GM12875 (cell line): ENCODE data around the gene ARMH1.

ENCODE experiments used
- H3K4me3 ChIP-seq: one replicate; pipeline ENCODE4 v1.5.1; 2011; ENCODE audit warnings: low read depth, low read length, control low read depth
- TF ChIP-seq, protein P1 (sequence below): IDR thresholded peaks from 2 replicates; pipeline ENCODE4 v1.5.1; 2011; ENCODE audit warnings: low read depth, mild to moderate bottlenecking, control low read depth, inconsistent platforms, low read length, moderate library complexity, borderline replicate concordance; ENCODE audit not compliant: insufficient read depth

The ARMH1 gene

DNA sequence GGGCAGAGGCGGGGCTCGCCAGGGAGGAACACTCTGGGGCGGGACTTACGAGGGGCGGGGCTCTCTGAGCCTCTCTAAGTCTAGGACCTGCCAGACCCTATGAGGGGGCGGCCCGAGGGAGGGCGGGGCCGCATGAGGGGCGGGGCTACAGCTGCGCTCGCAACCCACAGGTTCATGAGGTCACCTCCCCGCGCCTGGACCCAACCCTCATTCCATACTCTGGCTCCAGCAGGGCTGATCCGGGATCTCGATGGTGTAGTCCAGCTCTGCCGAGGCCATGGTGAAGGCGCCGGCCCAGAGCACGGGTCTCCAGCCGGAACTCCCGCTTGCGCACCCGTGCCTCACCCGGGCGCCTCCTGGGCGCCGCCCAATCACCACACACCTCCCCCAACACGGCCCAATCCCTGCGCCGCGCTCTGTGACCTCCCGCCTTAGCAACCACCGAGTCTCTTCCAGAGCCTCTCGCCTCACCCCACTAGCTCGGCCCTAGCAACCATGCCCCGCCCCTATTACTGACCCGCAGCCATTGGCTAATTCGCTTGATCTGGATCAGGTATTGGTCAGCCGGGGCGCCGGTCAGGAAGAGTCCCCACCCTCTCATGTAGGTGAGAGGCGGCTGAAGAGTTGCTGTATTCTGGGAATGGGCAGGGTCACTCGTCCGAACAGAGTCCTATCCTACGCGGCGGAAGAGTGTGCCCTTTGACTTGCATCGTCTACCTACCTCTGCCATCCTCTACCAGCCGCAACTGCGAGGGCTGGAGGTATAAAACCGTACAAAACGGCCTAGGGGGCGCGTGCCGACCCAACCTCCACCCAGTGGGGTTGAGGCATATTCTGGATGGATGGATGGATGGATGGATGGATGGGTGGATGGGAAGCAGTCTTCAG lies at the start of gene ARMH1, which contains the start of gene TMEM53:
Gene ARMH1, plus strand, starts transcription at position 602 of the 888 bp plus-strand sequence. CDS start 14,984 bp downstream, outside the sequence.
Gene TMEM53, minus strand, starts transcription at position 369 of the 888 bp plus-strand sequence. Its CDS starts 90 bp downstream, at position 279.
- peak within 1 kb of the TSS; percentile 80 for H3K4me3 ChIP-seq
- TF ChIP-seq, protein P1, sequence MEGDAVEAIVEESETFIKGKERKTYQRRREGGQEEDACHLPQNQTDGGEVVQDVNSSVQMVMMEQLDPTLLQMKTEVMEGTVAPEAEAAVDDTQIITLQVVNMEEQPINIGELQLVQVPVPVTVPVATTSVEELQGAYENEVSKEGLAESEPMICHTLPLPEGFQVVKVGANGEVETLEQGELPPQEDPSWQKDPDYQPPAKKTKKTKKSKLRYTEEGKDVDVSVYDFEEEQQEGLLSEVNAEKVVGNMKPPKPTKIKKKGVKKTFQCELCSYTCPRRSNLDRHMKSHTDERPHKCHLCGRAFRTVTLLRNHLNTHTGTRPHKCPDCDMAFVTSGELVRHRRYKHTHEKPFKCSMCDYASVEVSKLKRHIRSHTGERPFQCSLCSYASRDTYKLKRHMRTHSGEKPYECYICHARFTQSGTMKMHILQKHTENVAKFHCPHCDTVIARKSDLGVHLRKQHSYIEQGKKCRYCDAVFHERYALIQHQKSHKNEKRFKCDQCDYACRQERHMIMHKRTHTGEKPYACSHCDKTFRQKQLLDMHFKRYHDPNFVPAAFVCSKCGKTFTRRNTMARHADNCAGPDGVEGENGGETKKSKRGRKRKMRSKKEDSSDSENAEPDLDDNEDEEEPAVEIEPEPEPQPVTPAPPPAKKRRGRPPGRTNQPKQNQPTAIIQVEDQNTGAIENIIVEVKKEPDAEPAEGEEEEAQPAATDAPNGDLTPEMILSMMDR: no peak

DNA sequence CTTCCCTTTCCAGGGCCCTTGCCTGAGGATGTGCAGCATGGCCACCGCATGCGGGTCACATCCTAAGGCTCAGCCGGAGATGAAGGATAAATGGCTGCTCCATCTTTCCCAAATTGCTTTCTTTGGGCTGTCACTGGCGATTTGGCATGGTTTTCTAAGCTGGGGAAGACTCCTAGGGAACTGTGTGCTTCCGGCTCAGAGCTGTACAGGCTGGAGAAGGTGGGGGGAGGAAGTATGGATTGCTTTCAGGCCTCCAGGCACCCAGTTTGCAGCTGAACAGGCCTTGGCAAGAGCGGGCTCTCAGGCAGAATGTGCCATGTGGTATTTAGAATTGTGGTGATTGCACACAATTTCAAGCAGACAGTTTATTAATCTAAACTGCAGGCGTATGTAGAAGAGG lies 49.2 kb upstream of the ARMH1 start:
- H3K4me3 ChIP-seq: no peak overlapping the region

DNA sequence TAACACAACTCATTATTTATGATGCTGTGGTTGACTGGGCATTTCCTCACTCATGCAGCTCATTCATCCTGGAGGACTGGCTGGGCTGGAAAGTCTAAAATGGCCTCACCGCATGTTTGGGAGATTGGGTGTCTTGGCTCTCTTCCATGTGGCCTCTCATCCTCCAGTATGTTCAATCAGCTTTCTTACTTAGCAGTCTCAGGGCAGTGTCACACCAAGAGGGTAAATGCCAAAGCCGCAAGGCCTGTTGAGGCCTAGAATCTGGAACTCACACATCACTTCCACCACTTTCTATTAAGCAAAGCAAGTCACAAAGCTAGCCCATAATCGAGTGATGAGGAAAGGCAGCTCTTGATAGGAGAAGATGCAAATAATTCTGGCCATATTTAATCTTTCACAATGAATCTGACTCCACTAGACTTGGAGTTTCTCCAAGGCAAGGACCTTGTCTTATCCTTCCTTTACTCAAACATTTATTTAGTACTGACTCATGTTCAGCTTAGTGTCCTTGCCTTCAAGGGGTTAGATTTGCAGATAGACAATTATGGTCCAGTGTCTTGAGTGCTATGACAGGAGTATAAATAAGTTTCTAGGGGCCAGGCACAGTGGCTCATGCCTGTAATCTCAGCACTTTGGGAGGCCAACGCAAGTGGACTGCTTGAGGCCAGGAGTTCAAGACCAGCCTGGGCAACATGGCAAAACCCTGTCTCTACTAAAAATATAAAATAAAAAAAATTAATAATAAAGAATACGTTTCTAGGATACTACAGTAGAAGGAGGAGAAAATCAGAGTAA lies 45.4 kb upstream of the ARMH1 start:
- TF ChIP-seq, protein P1: no peak
- no peak overlapping the region for H3K4me3 ChIP-seq

More for the DNA sequence above, 49.2 kb upstream of the ARMH1 start:
- TF ChIP-seq, protein P1: no peak

DNA sequence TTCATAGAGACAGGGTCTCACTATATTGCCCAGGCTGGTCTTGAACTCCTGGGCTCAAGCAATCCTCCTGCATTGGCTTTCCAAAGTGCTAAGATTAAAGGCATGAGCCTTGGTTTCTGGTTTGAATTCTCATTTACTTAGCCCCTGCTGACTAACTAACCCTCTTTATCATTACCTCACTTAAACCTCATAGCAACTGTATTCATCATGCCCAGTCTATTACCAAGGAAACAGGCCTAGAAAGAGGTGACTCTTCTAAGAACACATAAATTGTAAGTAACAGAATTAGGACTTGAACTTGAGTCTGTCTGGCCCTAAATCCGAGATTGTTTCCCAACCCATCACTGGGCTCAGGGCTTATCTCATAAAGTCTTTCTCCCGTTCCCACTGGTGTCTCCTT lies 44.4 kb upstream of the ARMH1 start:
- H3K4me3 ChIP-seq: no peak overlapping the region
- TF ChIP-seq, protein P1: no peak

DNA sequence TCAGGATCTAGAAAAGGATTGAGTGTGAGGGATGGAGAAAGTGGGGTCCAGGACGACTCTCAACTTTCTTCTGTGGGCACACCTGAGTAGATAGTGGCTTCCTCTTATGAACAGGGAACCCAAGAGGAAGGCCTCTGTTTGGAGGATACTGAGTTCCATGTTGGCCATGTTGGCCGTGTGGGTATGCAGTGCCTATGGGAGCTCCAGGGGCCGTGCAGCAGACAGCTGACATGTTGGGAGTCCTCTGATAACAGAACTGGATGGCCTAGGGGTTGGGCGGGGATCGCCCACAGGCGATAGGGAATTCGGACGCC lies 43.2 kb upstream of the ARMH1 start:
- H3K4me3 ChIP-seq: peak overlapping the region; percentile 73

DNA sequence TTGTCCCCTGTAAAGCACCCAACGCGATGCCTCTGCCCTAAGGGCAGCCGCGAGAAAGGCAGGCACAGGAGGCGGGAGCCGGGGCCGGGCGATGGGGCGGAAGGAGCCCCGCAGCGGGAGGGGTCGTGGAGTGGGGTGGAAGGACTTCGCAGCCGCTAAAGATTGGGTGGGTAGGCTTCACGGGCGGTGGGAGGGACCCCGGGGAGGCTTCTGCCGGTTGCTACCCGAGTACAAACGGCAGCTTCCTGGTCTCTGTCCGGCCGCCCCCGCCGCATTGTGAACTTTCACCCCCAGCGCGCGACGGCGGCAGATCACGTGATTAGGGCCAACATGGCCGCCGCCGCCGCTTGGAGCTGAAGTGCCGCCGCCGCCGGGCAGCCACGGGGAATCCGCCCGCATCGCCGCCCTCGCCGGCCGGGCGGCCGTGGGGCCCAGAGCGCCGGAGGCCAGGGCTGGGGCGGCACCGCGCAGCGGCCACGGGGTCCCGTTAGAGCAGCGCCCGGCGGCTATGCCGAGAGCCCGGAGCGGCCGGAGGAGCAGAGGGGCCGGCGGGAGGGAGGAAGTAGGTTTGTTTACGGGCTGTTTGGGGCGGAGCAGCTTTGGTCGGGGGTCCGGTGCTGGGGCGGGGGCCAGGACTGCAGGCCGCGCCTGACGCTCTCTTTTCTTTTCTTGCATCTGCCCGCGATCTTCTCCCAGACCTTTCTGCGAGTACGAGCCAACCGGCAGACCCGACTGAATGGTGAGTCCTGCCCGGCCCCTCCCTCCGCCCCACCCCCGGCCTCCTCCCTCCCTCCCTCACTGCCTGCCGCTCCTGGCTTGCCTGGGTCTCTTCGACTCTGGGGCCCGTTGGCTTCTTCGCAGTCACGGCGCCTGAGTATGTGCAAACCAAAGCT lies 42.6 kb upstream of the ARMH1 start:
- TF ChIP-seq, protein P1: no peak

More for the DNA sequence above, 43.2 kb upstream of the ARMH1 start:
- TF ChIP-seq, protein P1: no peak

More for the DNA sequence above, 42.6 kb upstream of the ARMH1 start:
- H3K4me3 ChIP-seq: peak overlapping the region; percentile 73
